Measurements from ENCODE around the gene ARID1B. TPM values are rescaled to one million over a fixed set of nuclear protein-coding genes. Genes with fewer than 3 reads are reported as not detected.

The ARID1B gene
- total RNA-seq, 1 donor from 2014 or later: 47.3 TPM

- TF ChIP-seq CTCF (IDR thresholded peaks at IDR 0.05; ENCODE audit: insufficient read depth, low read length, poor library complexity, severe bottlenecking): no peak
- Histone ChIP-seq H3K4me3 (ENCODE audit: low read depth, low read length) (no peak overlapping the region), H3K27me3 (ENCODE audit: control insufficient read depth, insufficient read depth, low read length) (no peaks in the 10 kb centered on the region), H3K36me3 (ENCODE audit: control insufficient read depth, insufficient read depth, low read length) (no peaks in the 10 kb centered on the region)
- no peak for DNase-seq (ENCODE audit: low read depth)
Observed at GRCh38 chr6:157079277-157079676, 302.1 kb downstream of the ARID1B start.

GRCh38 chr6:157079771-157080170 lies 302.6 kb downstream of the ARID1B start:
- no peak for DNase-seq (ENCODE audit: low read depth)
- H3K36me3 ChIP-seq (ENCODE audit: control insufficient read depth, insufficient read depth, low read length): no peaks in the 10 kb centered on the region
- no peaks in the 10 kb centered on the region for H3K27me3 ChIP-seq (ENCODE audit: control insufficient read depth, insufficient read depth, low read length)
- H3K4me3 ChIP-seq (ENCODE audit: low read depth, low read length): no peak overlapping the region
- TF ChIP-seq CTCF (IDR thresholded peaks at IDR 0.05; ENCODE audit: insufficient read depth, low read length, poor library complexity, severe bottlenecking): no peak

GRCh38 chr6:157080986-157081391 lies 303.8 kb downstream of the ARID1B start:
- TF ChIP-seq CTCF (IDR thresholded peaks at IDR 0.05; ENCODE audit: insufficient read depth, low read length, poor library complexity, severe bottlenecking): no peak
- no peaks in the 10 kb centered on the region for H3K36me3 ChIP-seq (ENCODE audit: control insufficient read depth, insufficient read depth, low read length)
- H3K4me3 ChIP-seq (ENCODE audit: low read depth, low read length): no peak overlapping the region
- H3K27me3 ChIP-seq (ENCODE audit: control insufficient read depth, insufficient read depth, low read length): no peaks in the 10 kb centered on the region
- DNase-seq (ENCODE audit: low read depth): no peak

- TF ChIP-seq CTCF (IDR thresholded peaks at IDR 0.05; ENCODE audit: insufficient read depth, low read length, poor library complexity, severe bottlenecking): no peak
- no peak overlapping the region for H3K4me3 ChIP-seq (ENCODE audit: low read depth, low read length)
- H3K27me3 ChIP-seq (ENCODE audit: control insufficient read depth, insufficient read depth, low read length): no peaks in the 10 kb centered on the region
- H3K36me3 ChIP-seq (ENCODE audit: control insufficient read depth, insufficient read depth, low read length): no peaks in the 10 kb centered on the region
- DNase-seq (ENCODE audit: low read depth): no peak
Observed at GRCh38 chr6:157083343-157083742, 306.2 kb downstream of the ARID1B start.

- DNase-seq (ENCODE audit: low read depth): no peak
- Histone ChIP-seq H3K36me3 (ENCODE audit: control insufficient read depth, insufficient read depth, low read length) (no peaks in the 10 kb centered on the region), H3K4me3 (ENCODE audit: low read depth, low read length) (no peak overlapping the region), H3K27me3 (ENCODE audit: control insufficient read depth, insufficient read depth, low read length) (no peaks in the 10 kb centered on the region)
- TF ChIP-seq CTCF (IDR thresholded peaks at IDR 0.05; ENCODE audit: insufficient read depth, low read length, poor library complexity, severe bottlenecking): no peak
Observed at GRCh38 chr6:157086632-157087031, 309.5 kb downstream of the ARID1B start.

- no peaks in the 10 kb centered on the region for H3K27me3 ChIP-seq (ENCODE audit: control insufficient read depth, insufficient read depth, low read length)
- no peak for DNase-seq (ENCODE audit: low read depth)
- no peak for TF ChIP-seq CTCF (IDR thresholded peaks at IDR 0.05; ENCODE audit: insufficient read depth, low read length, poor library complexity, severe bottlenecking)
- no peaks in the 10 kb centered on the region for H3K36me3 ChIP-seq (ENCODE audit: control insufficient read depth, insufficient read depth, low read length)
- H3K4me3 ChIP-seq (ENCODE audit: low read depth, low read length): no peak overlapping the region
Observed at GRCh38 chr6:157087974-157088373, 310.8 kb downstream of the ARID1B start.
